Activated CD4-positive, alpha-beta memory T cell treated with anti-CD3 and anti-CD28 coated beads for 36 hours (primary cell): ENCODE data around the gene GAGE10. TPM values are rescaled to one million over a fixed set of nuclear protein-coding genes. Genes with fewer than 3 reads are reported as not detected.

Experiments
- CTCF ChIA-PET: fragments of 350-600 bp; sonication (Branson Sonifier 250); formaldehyde crosslinking; loops from one replicate; lab custom pipeline; 2021; ENCODE audit warnings: antibody characterized with exemption, inconsistent platforms; lab: Charles Lee
- POLR2A ChIA-PET: fragments of 350-600 bp; sonication (Branson Sonifier 250); formaldehyde crosslinking; loops from one replicate; lab custom pipeline; 2021; ENCODE audit warnings: antibody characterized with exemption; lab: Charles Lee
- DNase-seq: peaks from one replicate; pipeline ENCODE4 v3.0.0-alpha.2; 2020
- H3K27ac Mint-ChIP-seq: one replicate; pipeline ENCODE4 v1.8.0; 2021; ENCODE audit warnings: mixed read lengths
- H3K27me3 Mint-ChIP-seq: one replicate; pipeline ENCODE4 v1.8.0; 2021; ENCODE audit warnings: mixed read lengths
- H3K36me3 Mint-ChIP-seq: one replicate; pipeline ENCODE4 v1.8.0; 2021; ENCODE audit warnings: mixed read lengths
- H3K4me1 Mint-ChIP-seq: one replicate; pipeline ENCODE4 v1.8.0; 2021; ENCODE audit warnings: low read depth, mixed read lengths
- H3K4me3 Mint-ChIP-seq: one replicate; pipeline ENCODE4 v1.8.0; 2021; ENCODE audit warnings: mild to moderate bottlenecking, mixed read lengths
- H3K9me3 Mint-ChIP-seq: one replicate; pipeline ENCODE4 v1.8.0; 2021; ENCODE audit warnings: mixed read lengths
- intact Hi-C: fragments of 100-400 bp; cut with micrococcal nuclease; formaldehyde crosslinking; loops from one replicate; pipeline ENCODE4 v1.15.1; 2023
- total RNA-seq, 2 experiments: library from RNA; stranded (reverse); gene quantifications; one replicate each; pipeline ENCODE4 v1.2.3, GENCODE V29; 2021

Gene GAGE10
- total RNA-seq, 2 experiments from 2014 or later: not detected

DNA sequence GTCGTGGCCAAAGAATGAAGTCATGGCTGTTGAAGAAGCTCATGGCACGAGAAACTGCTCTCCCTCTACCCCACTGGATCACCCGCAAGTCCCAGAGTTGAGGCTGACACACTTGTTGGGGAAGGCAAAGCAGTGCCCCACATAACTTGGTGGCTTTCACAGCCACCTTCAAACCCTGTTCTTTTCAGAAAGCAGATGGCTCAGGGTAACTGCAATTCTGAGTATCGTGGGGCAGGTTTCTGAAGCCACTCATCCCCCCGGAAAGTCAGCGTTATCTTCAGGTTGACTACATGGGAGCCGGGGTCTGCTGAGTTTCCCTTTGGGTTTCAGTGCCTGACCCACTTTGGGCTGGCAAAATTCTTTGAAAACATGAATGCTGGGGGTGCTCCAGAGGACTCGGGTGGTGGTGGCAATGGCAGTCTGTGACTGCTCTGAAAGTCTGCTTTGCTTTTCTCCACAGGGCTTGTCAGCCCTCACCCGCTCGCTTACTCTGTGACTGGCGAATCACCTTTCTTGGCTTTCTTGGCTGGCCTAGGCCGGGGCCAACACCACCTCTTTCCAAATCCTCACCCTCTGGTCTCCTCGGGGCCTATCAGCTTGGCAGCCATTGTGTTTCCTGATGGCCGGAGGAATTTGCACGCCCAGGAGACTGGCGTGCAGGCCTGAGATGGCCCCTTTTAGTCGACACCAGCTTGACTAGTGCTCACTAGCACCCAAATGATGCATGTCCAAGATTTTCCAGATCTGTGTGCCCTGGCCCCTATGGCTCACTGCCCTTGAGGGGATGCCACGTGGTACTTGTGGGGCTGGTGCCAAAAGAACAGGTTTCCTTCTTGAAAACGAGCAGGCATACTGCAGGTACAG, 26.5 kb upstream of the GAGE10 start:
- peak; percentile 68 for DNase-seq
- Mint-ChIP-seq H3K27ac (peak overlapping the region; percentile 100), H3K27me3 (no peaks in the 10 kb centered on the region), H3K4me3 (peak overlapping the region; percentile 73), H3K36me3 (peaks cover 13% of the 10 kb centered on the region), H3K4me1 (peaks cover 87% of the 10 kb centered on the region), H3K9me3 (no peaks in the 10 kb centered on the region)
- intact Hi-C loops: loop anchor here (10.0 kb wide), 1 partner anchor 702 kb away; the partner anchor contains the start of gene RBM3
- POLR2A ChIA-PET: interaction anchor here (0.6 to 2.0 kb wide), 2 partner anchors 8 kb away, joined by 3 to 6 read pairs; partner anchors contain the start of gene PPP1R3F
- CTCF ChIA-PET: interaction anchor here (0.6 to 1.1 kb wide), 4 partner anchors 10 to 85 kb away, joined by 3 to 8 read pairs (median 4); no protein-coding TSS in a partner anchor

DNA sequence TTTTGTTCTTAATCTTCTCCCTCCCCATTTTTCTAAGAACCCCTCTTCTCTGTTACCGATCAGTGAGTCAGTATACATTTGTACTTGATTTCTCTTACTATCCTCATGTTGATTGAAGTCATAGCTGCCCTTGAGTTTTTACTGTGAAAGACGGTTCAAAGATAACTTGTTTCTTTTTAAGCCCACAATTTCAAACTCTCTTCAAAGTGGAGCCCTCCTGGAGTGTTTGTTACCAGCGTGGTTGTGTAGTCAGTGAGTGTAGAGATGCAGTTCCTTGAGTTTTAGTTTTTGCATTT, 26.0 kb upstream of the GAGE10 start:
- intact Hi-C loops: loop anchor here (10.0 kb wide), 1 partner anchor 703 kb away; the partner anchor contains the start of gene RBM3
- Mint-ChIP-seq H3K4me3 (peak overlapping the region; percentile 73), H3K27ac (peak overlapping the region; percentile 100), H3K36me3 (peaks cover 12% of the 10 kb centered on the region), H3K27me3 (no peaks in the 10 kb centered on the region), H3K4me1 (peaks cover 87% of the 10 kb centered on the region), H3K9me3 (no peaks in the 10 kb centered on the region)
- DNase-seq: no peak
- ChIA-PET POLR2A (interaction anchor here (2.0 kb wide), 1 partner anchor 8 kb away, joined by 6 read pairs; the partner anchor contains the start of gene PPP1R3F), CTCF (interaction anchor here (1.1 kb wide), 1 partner anchor 9 kb away, joined by 4 read pairs; no protein-coding TSS in a partner anchor)

DNA sequence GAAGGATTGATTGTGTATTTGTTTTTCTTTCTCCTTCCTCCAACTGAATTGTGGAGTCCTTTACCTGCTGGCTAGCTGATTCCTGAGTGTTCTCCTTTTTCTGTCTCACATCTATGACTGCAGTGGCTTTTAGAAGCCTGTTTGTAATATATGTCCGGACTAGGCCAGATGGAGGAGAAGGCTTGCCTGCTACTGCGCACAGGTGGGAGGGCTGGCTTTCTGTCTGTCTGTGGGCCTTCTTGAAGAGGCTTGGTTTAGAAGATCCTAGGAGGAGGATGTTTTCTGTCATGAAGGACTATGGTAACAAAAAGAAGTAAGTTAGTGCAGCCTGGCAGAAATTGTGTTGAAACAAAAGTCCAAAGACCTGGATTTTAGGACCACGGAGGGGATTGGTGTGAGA, 25.4 kb upstream of the GAGE10 start:
- Mint-ChIP-seq H3K9me3 (no peaks in the 10 kb centered on the region), H3K27me3 (no peaks in the 10 kb centered on the region), H3K4me1 (peaks cover 85% of the 10 kb centered on the region), H3K36me3 (peaks cover 12% of the 10 kb centered on the region), H3K4me3 (peak overlapping the region; percentile 73), H3K27ac (peak overlapping the region; percentile 100)
- CTCF ChIA-PET: interaction anchor here (1.1 kb wide), 1 partner anchor 9 kb away, joined by 4 read pairs; no protein-coding TSS in a partner anchor
- no peak for DNase-seq
- POLR2A ChIA-PET: interaction anchor here (2.0 kb wide), 1 partner anchor 9 kb away, joined by 6 read pairs; the partner anchor contains the start of gene PPP1R3F
- intact Hi-C loops: loop anchor here (10.0 kb wide), 1 partner anchor 703 kb away; the partner anchor contains the start of gene RBM3

DNA sequence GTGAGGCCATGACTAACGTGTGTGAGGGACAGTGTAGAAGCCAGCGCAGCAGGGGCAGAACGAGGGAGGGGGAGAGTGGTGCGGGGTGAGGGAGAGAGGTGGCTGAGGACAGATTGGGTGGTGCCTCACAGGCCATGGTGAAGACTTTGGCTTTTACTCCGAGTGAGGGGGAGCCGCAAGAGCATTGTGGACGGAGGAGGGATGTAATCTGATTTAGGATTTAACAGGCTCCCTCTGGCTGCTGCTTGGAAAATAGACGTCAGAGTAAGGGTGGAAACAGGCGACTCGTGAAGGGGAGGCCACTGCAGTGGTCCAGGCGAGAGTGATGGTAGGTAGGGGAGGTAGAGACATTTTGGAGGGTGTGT, 20.8 kb upstream of the GAGE10 start:
- POLR2A ChIA-PET: no interaction called here
- intact Hi-C loops: no loop called here
- DNase-seq: no peak
- no peaks in the 10 kb centered on the region for H3K9me3 Mint-ChIP-seq
- no peaks in the 10 kb centered on the region for H3K36me3 Mint-ChIP-seq
- CTCF ChIA-PET: no interaction called here
- peak overlapping the region; percentile 33 for H3K27ac Mint-ChIP-seq
- peaks cover 48% of the 10 kb centered on the region for H3K4me1 Mint-ChIP-seq
- no peak overlapping the region for H3K4me3 Mint-ChIP-seq
- no peaks in the 10 kb centered on the region for H3K27me3 Mint-ChIP-seq

DNA sequence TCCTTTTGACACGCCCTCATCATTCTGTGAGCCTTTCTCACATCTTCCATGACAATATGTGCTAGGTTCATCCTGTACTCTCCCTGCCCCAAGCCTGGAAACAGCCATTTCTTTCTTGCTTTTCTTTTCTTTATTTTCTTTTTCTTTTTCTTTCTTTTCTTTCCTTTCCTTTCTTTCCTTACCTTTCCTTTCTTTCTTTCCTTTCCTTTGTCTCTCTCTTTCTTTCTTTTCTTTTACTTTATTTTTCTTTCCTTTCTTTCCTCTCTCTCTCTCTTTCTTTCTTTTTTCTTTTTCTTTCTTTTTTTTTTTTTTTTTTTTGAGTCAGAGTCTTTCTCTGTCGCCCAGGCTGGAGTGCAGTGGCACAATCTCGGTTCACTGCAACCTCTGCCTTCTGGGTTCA, 19.2 kb upstream of the GAGE10 start:
- no peak for DNase-seq
- POLR2A ChIA-PET: no interaction called here
- Mint-ChIP-seq H3K36me3 (no peaks in the 10 kb centered on the region), H3K27ac (no peak overlapping the region), H3K4me1 (peaks cover 45% of the 10 kb centered on the region), H3K4me3 (no peak overlapping the region), H3K27me3 (no peaks in the 10 kb centered on the region), H3K9me3 (no peaks in the 10 kb centered on the region)
- CTCF ChIA-PET: interaction anchor here (0.7 kb wide), 1 partner anchor 24 kb away, joined by 3 read pairs; no protein-coding TSS in a partner anchor
- intact Hi-C loops: no loop called here

DNA sequence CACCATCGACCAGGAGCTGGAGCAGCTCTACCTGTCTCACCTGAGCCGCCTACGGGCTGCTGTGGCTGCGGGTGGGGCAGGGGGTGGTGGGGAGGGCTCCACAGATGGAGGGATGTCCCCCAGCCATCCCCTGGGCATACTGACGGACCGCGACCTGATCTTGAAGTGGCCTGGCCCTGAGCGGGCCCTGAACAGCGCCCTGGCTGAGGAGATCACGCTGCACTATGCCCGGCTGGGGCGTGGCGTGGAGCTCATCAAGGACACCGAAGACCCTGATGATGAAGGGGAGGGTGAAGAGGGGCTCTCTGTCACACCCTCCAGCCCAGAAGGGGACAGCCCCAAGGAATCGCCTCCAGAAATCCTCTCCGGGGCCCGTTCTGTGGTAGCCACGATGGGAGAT, 17.3 kb upstream of the GAGE10 start:
- DNase-seq: no peak
- H3K4me1 Mint-ChIP-seq: peaks cover 34% of the 10 kb centered on the region
- H3K27ac Mint-ChIP-seq: no peak overlapping the region
- H3K9me3 Mint-ChIP-seq: no peaks in the 10 kb centered on the region
- H3K4me3 Mint-ChIP-seq: no peak overlapping the region
- no peaks in the 10 kb centered on the region for H3K27me3 Mint-ChIP-seq
- intact Hi-C loops: no loop called here
- ChIA-PET POLR2A (no interaction called here), CTCF (interaction anchor here (1.3 kb wide), 1 partner anchor 9 kb away, joined by 4 read pairs; no protein-coding TSS in a partner anchor)
- no peaks in the 10 kb centered on the region for H3K36me3 Mint-ChIP-seq

DNA sequence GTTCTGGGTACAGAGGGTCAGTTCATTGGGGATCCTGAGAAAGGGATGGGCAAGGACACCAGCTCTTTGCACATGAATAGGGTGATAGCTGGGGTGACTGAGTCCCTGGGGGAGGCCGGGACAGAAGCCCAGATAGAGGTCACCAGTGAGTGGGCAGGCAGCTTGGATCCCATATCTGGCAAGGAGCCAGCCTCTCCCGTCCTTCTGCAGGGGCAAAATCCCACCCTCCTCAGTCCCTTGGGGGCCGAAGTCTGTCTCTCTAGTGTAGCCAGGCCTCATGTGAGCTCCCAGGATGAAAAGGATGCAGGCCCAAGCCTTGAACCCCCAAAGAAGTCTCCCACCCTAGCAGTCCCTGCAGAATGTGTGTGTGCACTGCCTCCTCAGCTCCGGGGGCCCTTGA, 16.9 kb upstream of the GAGE10 start:
- Mint-ChIP-seq H3K27ac (no peak overlapping the region), H3K27me3 (no peaks in the 10 kb centered on the region), H3K9me3 (no peaks in the 10 kb centered on the region), H3K4me1 (peaks cover 35% of the 10 kb centered on the region), H3K4me3 (no peak overlapping the region), H3K36me3 (no peaks in the 10 kb centered on the region)
- no peak for DNase-seq
- CTCF ChIA-PET: interaction anchor here (1.3 kb wide), 1 partner anchor 9 kb away, joined by 4 read pairs; no protein-coding TSS in a partner anchor
- intact Hi-C loops: no loop called here
- POLR2A ChIA-PET: no interaction called here

DNA sequence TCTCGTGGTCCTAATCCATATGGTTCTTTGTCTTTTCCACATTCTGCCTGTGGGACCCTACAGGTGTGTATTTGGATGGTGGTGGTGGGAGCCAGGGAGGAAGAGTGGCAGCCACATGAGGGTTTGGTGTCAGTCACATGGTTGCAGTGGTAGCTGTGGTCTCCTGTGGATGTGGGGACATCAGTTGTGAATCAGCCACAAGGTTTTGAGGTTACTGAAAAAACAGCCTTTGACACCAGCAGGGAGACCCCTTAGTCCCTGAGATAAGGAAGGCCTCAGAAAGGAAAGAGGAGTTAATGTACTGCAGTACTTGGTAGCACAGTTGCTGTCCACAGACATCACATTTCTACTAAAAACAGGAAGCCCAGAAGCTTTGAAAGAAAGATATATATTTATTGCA, 15.8 kb upstream of the GAGE10 start:
- no peaks in the 10 kb centered on the region for H3K27me3 Mint-ChIP-seq
- H3K4me1 Mint-ChIP-seq: peaks cover 32% of the 10 kb centered on the region
- ChIA-PET CTCF (no interaction called here), POLR2A (no interaction called here)
- no peak for DNase-seq
- intact Hi-C loops: no loop called here
- no peak overlapping the region for H3K27ac Mint-ChIP-seq
- no peaks in the 10 kb centered on the region for H3K36me3 Mint-ChIP-seq
- no peaks in the 10 kb centered on the region for H3K9me3 Mint-ChIP-seq
- no peak overlapping the region for H3K4me3 Mint-ChIP-seq

DNA sequence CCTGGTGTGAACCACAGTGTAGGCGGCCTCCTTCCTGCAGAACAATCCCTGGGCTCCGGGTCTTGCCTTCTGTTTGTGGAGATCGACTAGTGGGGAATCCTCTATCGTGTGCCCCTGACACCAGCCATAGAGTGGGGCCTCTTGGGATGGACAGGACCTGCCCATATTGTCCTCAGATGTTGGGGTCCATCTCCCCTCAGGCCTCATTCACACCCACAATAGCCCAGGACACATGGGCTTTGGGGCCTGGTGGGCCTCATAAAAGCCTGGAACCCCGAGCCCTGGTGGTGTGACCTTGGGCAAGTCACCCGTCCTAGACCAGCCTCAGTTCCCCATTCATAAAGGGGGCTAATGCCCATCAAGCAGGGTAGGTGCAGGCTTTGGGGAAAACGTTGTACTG, 13.2 kb upstream of the GAGE10 start:
- POLR2A ChIA-PET: no interaction called here
- Mint-ChIP-seq H3K27ac (no peak overlapping the region), H3K36me3 (no peaks in the 10 kb centered on the region), H3K27me3 (no peaks in the 10 kb centered on the region), H3K9me3 (no peaks in the 10 kb centered on the region), H3K4me3 (no peak overlapping the region), H3K4me1 (peaks cover 31% of the 10 kb centered on the region)
- CTCF ChIA-PET: no interaction called here
- no peak for DNase-seq
- intact Hi-C loops: no loop called here

DNA sequence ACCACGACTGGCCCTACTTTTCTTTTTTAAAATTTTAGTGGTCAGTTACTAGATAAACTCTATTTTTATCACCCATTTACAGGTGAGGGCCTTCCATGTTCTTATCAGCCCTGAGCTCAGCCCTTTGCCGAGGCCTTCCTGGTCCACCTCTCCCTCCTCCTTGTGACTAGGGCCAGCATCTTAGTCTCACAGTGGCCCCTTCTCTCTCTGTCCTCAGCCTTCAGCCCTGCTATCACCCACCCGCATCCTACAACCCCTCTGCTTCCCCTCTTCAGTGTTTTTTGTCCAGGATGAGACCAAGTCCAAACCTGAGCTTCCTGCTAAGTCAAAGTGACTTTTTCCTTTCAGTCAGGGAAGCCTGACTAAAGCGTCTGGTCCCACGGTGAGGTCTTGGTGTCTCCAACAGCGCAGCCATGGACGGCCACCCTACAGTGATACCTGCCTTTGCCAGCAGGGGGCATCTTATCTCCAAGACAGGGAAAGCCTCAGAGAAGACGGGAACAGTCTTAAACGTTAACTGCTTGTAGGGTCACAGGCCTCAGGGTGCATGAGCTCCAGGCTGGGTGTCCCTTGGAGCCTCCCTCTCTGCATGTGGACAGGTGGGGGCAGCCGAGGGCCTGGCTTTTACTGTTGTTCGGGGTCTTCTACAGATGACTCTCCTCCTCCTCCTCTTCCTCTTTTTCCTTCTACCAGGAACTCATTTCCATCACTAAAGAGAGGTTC, 11.7 kb upstream of the GAGE10 start:
- POLR2A ChIA-PET: no interaction called here
- Mint-ChIP-seq H3K4me3 (no peak overlapping the region), H3K27ac (no peak overlapping the region), H3K27me3 (no peaks in the 10 kb centered on the region), H3K4me1 (peaks cover 32% of the 10 kb centered on the region), H3K9me3 (no peaks in the 10 kb centered on the region), H3K36me3 (no peaks in the 10 kb centered on the region)
- intact Hi-C loops: loop anchor here (2.0 kb wide), 1 partner anchor 19 kb away; no protein-coding TSS in a partner anchor
- peak; percentile 79 for DNase-seq
- CTCF ChIA-PET: interaction anchor here (0.8 to 1.4 kb wide), 5 partner anchors 8 to 462 kb away, joined by 3 to 12 read pairs (median 3); no protein-coding TSS in a partner anchor

DNA sequence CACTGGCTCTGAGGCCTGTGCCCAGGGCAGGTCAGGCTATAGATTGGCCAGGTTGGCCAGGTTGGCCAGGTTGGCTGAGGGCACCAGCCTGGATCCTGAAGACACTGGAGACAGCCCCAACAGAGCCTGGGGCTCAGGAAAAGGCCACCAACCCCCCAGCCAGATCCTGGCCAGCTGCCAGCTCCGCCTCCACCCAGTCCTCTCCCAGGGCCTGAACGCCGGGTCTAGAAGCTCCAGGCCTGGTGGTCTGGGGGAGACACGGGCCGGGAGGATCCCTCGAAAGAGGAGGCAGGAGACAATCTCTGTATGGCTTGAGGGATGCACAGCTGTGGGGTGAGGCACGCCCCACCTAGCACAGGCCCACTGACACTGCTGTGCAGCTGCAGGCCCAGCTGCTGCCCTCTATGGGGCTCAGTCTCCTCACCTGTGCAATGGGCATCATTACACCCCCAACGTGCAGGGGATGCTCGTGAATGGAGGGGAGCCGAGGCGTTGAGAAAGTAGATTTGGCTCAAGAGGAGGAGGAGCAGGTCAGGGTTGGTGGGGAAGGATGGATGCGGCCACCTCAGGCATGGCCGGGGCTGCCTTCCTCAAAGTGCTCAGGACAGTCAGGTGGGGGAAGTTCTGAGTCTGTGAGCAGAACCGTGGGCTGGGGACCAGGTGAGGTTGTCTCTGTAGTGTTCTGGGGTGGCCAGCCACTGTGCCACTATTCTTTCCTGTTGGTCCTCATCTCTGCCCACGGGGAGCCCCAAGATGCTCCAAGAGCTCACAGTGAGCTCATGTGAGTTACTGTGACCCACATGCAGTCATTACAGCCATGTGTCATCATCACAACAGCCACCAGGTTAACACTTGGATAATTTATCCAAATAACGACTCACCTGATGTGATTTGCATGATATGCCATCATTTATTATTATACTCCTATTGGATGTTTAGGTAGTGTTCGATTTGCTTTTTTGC, 10.8 kb upstream of the GAGE10 start:
- ChIA-PET POLR2A (no interaction called here), CTCF (interaction anchor here (0.6 to 1.4 kb wide), 7 partner anchors 9 to 1133 kb away, joined by 3 to 12 read pairs (median 3); no protein-coding TSS in a partner anchor)
- intact Hi-C loops: loop anchor here (1.0 to 2.0 kb wide), 2 partner anchors 17 to 20 kb away; no protein-coding TSS in a partner anchor
- H3K9me3 Mint-ChIP-seq: no peaks in the 10 kb centered on the region
- H3K4me1 Mint-ChIP-seq: peaks cover 26% of the 10 kb centered on the region
- no peaks in the 10 kb centered on the region for H3K36me3 Mint-ChIP-seq
- no peak overlapping the region for H3K27ac Mint-ChIP-seq
- H3K27me3 Mint-ChIP-seq: no peaks in the 10 kb centered on the region
- DNase-seq: no peak
- H3K4me3 Mint-ChIP-seq: no peak overlapping the region
